GM12878 (cell line): ENCODE measurements around the gene REV3L. TPM values are rescaled to one million over a fixed set of nuclear protein-coding genes. Genes with fewer than 3 reads are reported as not detected.
"Not testable (repeated sequence)": the region's sequence is repeated elsewhere in the genome, so short reads cannot be mapped to it uniquely, and the experiment has no call there.

ENCODE experiments used
- ATAC-seq: fragments of 200-7000 bp; cut with Tn5 transposase; 3 replicates; pipeline ENCODE4 v1.9.1; 2020; ENCODE audit warnings: mild to moderate bottlenecking, moderate library complexity
- BruUV-seq: library from RNA; stranded (reverse); fragments of 400-500 nt; replicated peaks from 2 replicates; lab custom pipeline; 2021; lab: Mats Ljungman, UMichigan
- CTCF ChIA-PET: fragments of 300-600 bp; sonication (Branson Sonifier 250); formaldehyde crosslinking; extraction: SDS; loops from one replicate; lab custom pipeline; 2021; ENCODE audit warnings: inconsistent platforms; lab: Yijun Ruan, JAX
- POLR2A ChIA-PET: fragments of 350-600 bp; formaldehyde crosslinking; extraction: SDS; loops from one replicate; lab custom pipeline; 2021; ENCODE audit warnings: inconsistent platforms; lab: Charles Lee
- RAD21 ChIA-PET: fragments of 300-600 bp; sonication (Branson Sonifier 250); formaldehyde crosslinking; loops from one replicate; lab custom pipeline; 2023; ENCODE audit warnings: antibody characterized with exemption; ENCODE audit not compliant: unreplicated experiment; lab: Charles Lee
- SMC1A ChIA-PET: fragments of 300-600 bp; sonication (Branson Sonifier 250); formaldehyde crosslinking; loops from one replicate; lab custom pipeline; 2023; ENCODE audit not compliant: unreplicated experiment, uncharacterized antibody; lab: Charles Lee
- DNase-seq: peaks from one replicate; pipeline ENCODE4 v3.0.0-alpha.2; 2011; ENCODE audit warnings: low read depth, low spot score
- FAIRE-seq: peaks from 3 replicates; lab custom pipeline; 2011; peaks lifted over from hg19 to GRCh38; lab: Jason Lieb, UNC
- H2AFZ ChIP-seq: 2 replicates; pipeline ENCODE4 v1.6.0; 2011; ENCODE audit warnings: low read depth, low read length, control low read depth; ENCODE audit not compliant: control insufficient read depth
- H3K27ac ChIP-seq: 2 replicates; pipeline ENCODE4 v1.5.1; 2011; ENCODE audit warnings: control low read depth; ENCODE audit not compliant: control insufficient read depth, insufficient read depth
- H3K27me3 ChIP-seq, 2 experiments: replicated peaks in 1 of 2; 2 replicates each; pipeline versions ENCODE4 v1.6.0 to v1.6.1; 2011; ENCODE audit warnings: low read length in 1 of 2; ENCODE audit not compliant: control insufficient read depth in 2 of 2, insufficient read depth in 2 of 2
- H3K36me3 ChIP-seq, 2 experiments: 2 replicates each; pipeline ENCODE4 v1.5.1; 2011; ENCODE audit warnings: low read length in 1 of 2; ENCODE audit not compliant: control insufficient read depth in 2 of 2, insufficient read depth in 2 of 2
- H3K4me1 ChIP-seq: 2 replicates; pipeline ENCODE4 v1.6.1; 2011; ENCODE audit warnings: mild to moderate bottlenecking, low read length, moderate library complexity, mixed read lengths; ENCODE audit not compliant: control insufficient read depth, insufficient read depth
- H3K4me2 ChIP-seq: 2 replicates; pipeline ENCODE4 v1.6.0; 2011; ENCODE audit warnings: control low read depth; ENCODE audit not compliant: control insufficient read depth, insufficient read depth
- H3K4me3 ChIP-seq: fragments of 200-600 bp; sonication (generic); 2 replicates; pipeline ENCODE4 v1.5.1; 2016
- H3K79me2 ChIP-seq: 2 replicates; pipeline ENCODE4 v1.6.0; 2011; ENCODE audit warnings: low read length; ENCODE audit not compliant: control insufficient read depth, insufficient read depth
- H3K9ac ChIP-seq: 2 replicates; pipeline ENCODE4 v1.8.0; 2011; ENCODE audit warnings: low read length, control low read depth, mixed read lengths; ENCODE audit not compliant: control insufficient read depth, insufficient read depth
- H3K9me3 ChIP-seq: replicated peaks from 3 replicates; pipeline ENCODE4 v1.5.1; 2011; ENCODE audit warnings: mild to moderate bottlenecking, low read length; ENCODE audit not compliant: control insufficient read depth, insufficient read depth
- H4K20me1 ChIP-seq: 2 replicates; pipeline ENCODE4 v1.6.0; 2011; ENCODE audit not compliant: control insufficient read depth, insufficient read depth
- WGBS: methylation state at CpG from one replicate; pipeline ENCODE4 v1.1.6; 2016; ENCODE audit warnings: low lambda C conversion rate; ENCODE audit not compliant: insufficient replicate concordance, insufficient coverage; ENCODE audit errors: missing lambda C conversion rate; 5-methylcytosine and 5-hydroxymethylcytosine counted together
- in situ Hi-C: fragments of 300-500 bp; cut with MboI; formaldehyde crosslinking; loops from 9 replicates; pipeline ENCODE4 v1.14.3; 2018; ENCODE audit warnings: mixed read lengths
- intact Hi-C: fragments of 100-400 bp; cut with micrococcal nuclease; formaldehyde crosslinking; loops from one replicate; pipeline ENCODE4 v1.14.2; 2022; ENCODE audit not compliant: unreplicated experiment
- polyA plus RNA-seq, 11 experiments: library from polyadenylated mRNA; depleted of rRNA in 4 of 11; unstranded in 6 of 11; stranded (reverse) in 5 of 11; fragments of >200 nt; fragmentation: Nextera tagmentation in 4 of 11; fragmentation: Illumina TruSeq in 1 of 11; extraction: Ambion mirVana in 4 of 11; extraction: Trizol in 1 of 11; gene quantifications; 1 replicate in 1 of 11; 2 replicates in 10 of 11; pipeline versions ENCODE4 v1.2.1 to v1.2.3, GENCODE V29; 2011 to 2016; ENCODE audit warnings: inconsistent platforms in 2 of 11, missing spikeins in 2 of 11, low read depth in 1 of 11
- total RNA-seq, 4 experiments: library from RNA; depleted of rRNA in 3 of 4; stranded (reverse); fragments of >200 nt in 3 of 4; fragmentation: Illumina TruSeq in 1 of 4; extraction: Trizol in 1 of 4; gene quantifications; 2 replicates each; pipeline versions ENCODE4 v1.2.1 to v1.2.3, GENCODE V29; 2013 to 2021

Gene REV3L
- total and polyA plus RNA-seq, 10 of the 15 experiments (the other 5 are each of a cell fraction or from before 2014, with no cell fraction given): 7.6 to 33.6 (median 21.5) TPM

DNA sequence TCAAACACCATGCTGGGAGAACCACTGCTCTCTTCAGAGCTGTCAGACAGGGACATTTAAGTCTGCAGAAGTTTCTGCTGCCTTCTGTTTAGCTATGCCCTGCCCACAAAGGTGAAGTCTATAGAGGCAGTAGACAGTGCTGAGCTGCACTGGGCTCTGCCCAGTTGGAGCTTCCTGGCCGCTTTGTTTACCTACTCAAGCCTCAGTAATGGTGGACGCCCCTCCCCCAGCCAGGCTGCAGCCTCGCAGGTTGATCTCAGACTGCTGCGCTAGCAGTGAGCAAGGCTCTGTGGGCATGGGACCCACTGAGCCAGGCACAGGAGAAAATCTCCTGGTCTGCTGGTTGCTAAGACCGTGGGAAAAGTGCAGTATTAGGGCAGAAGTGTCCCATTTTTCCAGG is 24.2 kb upstream of the REV3L start:
- intact Hi-C loops, H3K4me1 ChIP-seq, DNase-seq, H3K79me2 ChIP-seq, in situ Hi-C loops, ATAC-seq, H3K4me2 ChIP-seq, H3K9me3 ChIP-seq, POLR2A ChIA-PET, H3K9ac ChIP-seq, FAIRE-seq, BruUV-seq, H3K27me3 ChIP-seq, RAD21 ChIA-PET, H3K36me3 ChIP-seq, H3K4me3 ChIP-seq, H3K27ac ChIP-seq, H2AFZ ChIP-seq, H4K20me1 ChIP-seq: not testable (repeated sequence)
- CTCF ChIA-PET: interaction anchor here (0.8 kb wide), 1 partner anchor 12 kb away, joined by 3 read pairs; no protein-coding TSS in a partner anchor
- SMC1A ChIA-PET: interaction anchor here (0.8 to 1.0 kb wide), 2 partner anchors 14 to 15 kb away, joined by 3 read pairs; no protein-coding TSS in a partner anchor
- 98% methylated on average over 5 of the region's 5 CpGs for WGBS

DNA sequence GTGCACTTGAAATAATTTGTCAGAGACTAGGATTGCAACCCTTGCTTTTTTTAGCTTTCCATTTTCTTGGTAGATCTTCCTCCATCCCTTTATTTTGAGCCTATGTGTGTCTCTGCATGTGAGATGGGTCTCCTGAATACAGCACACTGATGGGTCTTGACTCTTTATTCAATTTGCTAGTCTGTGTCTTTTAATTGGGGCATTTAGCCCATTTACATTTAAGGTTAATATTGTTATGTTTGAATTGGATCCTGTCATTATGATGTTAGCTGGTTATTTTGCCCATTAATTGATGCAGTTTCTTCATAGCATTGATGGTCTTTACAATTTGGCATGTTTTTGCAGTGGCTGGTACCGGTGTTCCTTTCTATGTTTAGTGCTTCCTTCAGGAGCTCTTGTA is 22.5 kb upstream of the REV3L start:
- H3K27ac ChIP-seq, ATAC-seq, H3K79me2 ChIP-seq, DNase-seq, H3K9me3 ChIP-seq, in situ Hi-C loops, H4K20me1 ChIP-seq, CTCF ChIA-PET, POLR2A ChIA-PET, H3K4me2 ChIP-seq, H3K9ac ChIP-seq, FAIRE-seq, H3K27me3 ChIP-seq, H3K4me1 ChIP-seq, H3K4me3 ChIP-seq, H2AFZ ChIP-seq, H3K36me3 ChIP-seq, RAD21 ChIA-PET, intact Hi-C loops, BruUV-seq: not testable (repeated sequence)
- WGBS: 100% methylated on average over 1 of the region's 1 CpG
- SMC1A ChIA-PET: interaction anchor here (0.6 kb wide), 1 partner anchor 19 kb away, joined by 3 read pairs; no protein-coding TSS in a partner anchor
